Measurements from ENCODE around the gene RXRA. TPM values are rescaled to one million over a fixed set of nuclear protein-coding genes. Genes with fewer than 3 reads are reported as not detected.

RXRA gene
- total RNA-seq, 1 donor from 2014 or later: 33.4 TPM

GRCh38 chr9:134414900-134415425 lies 88.7 kb downstream of the RXRA start:
- H3K79me2 ChIP-seq (ENCODE audit: insufficient read depth, low read length): peaks cover 9% of the 10 kb centered on the region
- H3K4me2 ChIP-seq (ENCODE audit: low read length): peak overlapping the region; percentile 70
- Mint-ChIP-seq H3K4me3 (ENCODE audit: unreplicated experiment) (no peak overlapping the region), H3K36me3 (ENCODE audit: low read depth, unreplicated experiment) (peaks cover 5% of the 10 kb centered on the region), H3K27me3 (ENCODE audit: low read depth, unreplicated experiment) (no peaks in the 10 kb centered on the region), H3K9me3 (ENCODE audit: unreplicated experiment) (no peaks in the 10 kb centered on the region), H3K4me1 (ENCODE audit: low read depth, unreplicated experiment) (peaks cover 3% of the 10 kb centered on the region), H3K27ac (ENCODE audit: unreplicated experiment) (no peak overlapping the region)
- no peak overlapping the region for H2AFZ ChIP-seq (ENCODE audit: low read depth, low read length)
- H3K9ac ChIP-seq (ENCODE audit: low read length): no peak overlapping the region
- H3K27me3 ChIP-seq (ENCODE audit: insufficient read depth, low read length): no peaks in the 10 kb centered on the region
- no peak for DNase-seq (ENCODE audit: low read depth)
- H3K4me3 ChIP-seq (ENCODE audit: insufficient read depth, low read depth, low read length): no peak overlapping the region
- no peak overlapping the region for H3K27ac ChIP-seq (ENCODE audit: low read depth, low read length)
- peaks cover 25% of the 10 kb centered on the region for H3K4me1 ChIP-seq (ENCODE audit: insufficient read depth, low read length)
- H3K36me3 ChIP-seq (ENCODE audit: insufficient read depth, low read length): no peaks in the 10 kb centered on the region
- H4K20me1 ChIP-seq (ENCODE audit: insufficient read depth, low read length): peaks cover 69% of the 10 kb centered on the region
- no peak for TF ChIP-seq CTCF (IDR thresholded peaks at IDR 0.05; ENCODE audit: insufficient read depth, low read depth, low read length)
- no peak for TF ChIP-seq EZH2 (IDR thresholded peaks at IDR 0.05; ENCODE audit: insufficient read depth, low read length)
- FAIRE-seq: no peak
- H3K9me3 ChIP-seq (ENCODE audit: insufficient read depth, low read depth, low read length): no peaks in the 10 kb centered on the region

- Histone ChIP-seq H3K27ac (ENCODE audit: low read depth, low read length) (no peak overlapping the region), H3K36me3 (ENCODE audit: insufficient read depth, low read length) (no peaks in the 10 kb centered on the region), H3K9ac (ENCODE audit: low read length) (no peak overlapping the region), H3K4me3 (ENCODE audit: insufficient read depth, low read depth, low read length) (no peak overlapping the region), H3K27me3 (ENCODE audit: insufficient read depth, low read length) (no peaks in the 10 kb centered on the region), H3K79me2 (ENCODE audit: insufficient read depth, low read length) (peaks cover 9% of the 10 kb centered on the region), H3K4me1 (ENCODE audit: insufficient read depth, low read length) (peaks cover 25% of the 10 kb centered on the region), H3K4me2 (ENCODE audit: low read length) (no peak overlapping the region), H4K20me1 (ENCODE audit: insufficient read depth, low read length) (peaks cover 66% of the 10 kb centered on the region), H2AFZ (ENCODE audit: low read depth, low read length) (no peak overlapping the region), H3K9me3 (ENCODE audit: insufficient read depth, low read depth, low read length) (no peaks in the 10 kb centered on the region)
- no peak overlapping the region for H3K4me3 Mint-ChIP-seq (ENCODE audit: unreplicated experiment)
- TF ChIP-seq EZH2 (IDR thresholded peaks at IDR 0.05; ENCODE audit: insufficient read depth, low read length): no peak
- TF ChIP-seq CTCF (IDR thresholded peaks at IDR 0.05; ENCODE audit: insufficient read depth, low read depth, low read length): no peak
- DNase-seq (ENCODE audit: low read depth): no peak
- H3K27ac Mint-ChIP-seq (ENCODE audit: unreplicated experiment): no peak overlapping the region
- H3K9me3 Mint-ChIP-seq (ENCODE audit: unreplicated experiment): no peaks in the 10 kb centered on the region
- no peaks in the 10 kb centered on the region for H3K27me3 Mint-ChIP-seq (ENCODE audit: low read depth, unreplicated experiment)
- H3K4me1 Mint-ChIP-seq (ENCODE audit: low read depth, unreplicated experiment): peaks cover 3% of the 10 kb centered on the region
- peaks cover 6% of the 10 kb centered on the region for H3K36me3 Mint-ChIP-seq (ENCODE audit: low read depth, unreplicated experiment)
- no peak for FAIRE-seq
Measured at GRCh38 chr9:134416385-134417015, 90.2 kb downstream of the RXRA start.

GRCh38 chr9:134418354-134418753 lies 92.1 kb downstream of the RXRA start:
- TF ChIP-seq CTCF (IDR thresholded peaks at IDR 0.05; ENCODE audit: insufficient read depth, low read depth, low read length) (no peak), EZH2 (IDR thresholded peaks at IDR 0.05; ENCODE audit: insufficient read depth, low read length) (no peak)
- FAIRE-seq (no peak), DNase-seq (ENCODE audit: low read depth) (no peak)
- no peak overlapping the region for H3K4me3 Mint-ChIP-seq (ENCODE audit: unreplicated experiment)
- Histone ChIP-seq H2AFZ (ENCODE audit: low read depth, low read length) (no peak overlapping the region), H3K9me3 (ENCODE audit: insufficient read depth, low read depth, low read length) (no peaks in the 10 kb centered on the region), H3K27me3 (ENCODE audit: insufficient read depth, low read length) (no peaks in the 10 kb centered on the region), H3K36me3 (ENCODE audit: insufficient read depth, low read length) (no peaks in the 10 kb centered on the region), H3K9ac (ENCODE audit: low read length) (no peak overlapping the region), H3K79me2 (ENCODE audit: insufficient read depth, low read length) (peaks cover under 1% of the 10 kb centered on the region), H3K4me1 (ENCODE audit: insufficient read depth, low read length) (peaks cover 18% of the 10 kb centered on the region), H3K4me2 (ENCODE audit: low read length) (no peak overlapping the region), H3K27ac (ENCODE audit: low read depth, low read length) (no peak overlapping the region), H4K20me1 (ENCODE audit: insufficient read depth, low read length) (peaks cover 49% of the 10 kb centered on the region), H3K4me3 (ENCODE audit: insufficient read depth, low read depth, low read length) (no peak overlapping the region)
- H3K27ac Mint-ChIP-seq (ENCODE audit: unreplicated experiment): no peak overlapping the region
- H3K36me3 Mint-ChIP-seq (ENCODE audit: low read depth, unreplicated experiment): peaks cover 6% of the 10 kb centered on the region
- no peaks in the 10 kb centered on the region for H3K4me1 Mint-ChIP-seq (ENCODE audit: low read depth, unreplicated experiment)
- no peaks in the 10 kb centered on the region for H3K9me3 Mint-ChIP-seq (ENCODE audit: unreplicated experiment)
- no peaks in the 10 kb centered on the region for H3K27me3 Mint-ChIP-seq (ENCODE audit: low read depth, unreplicated experiment)

Data from astrocyte (in vitro differentiated cells and primary cell).